Measurements from ENCODE around the gene INHBC.
A peak's percentile ranks its signal among the peaks of the same experiment; 100 is the strongest.

INHBC gene

DNA sequence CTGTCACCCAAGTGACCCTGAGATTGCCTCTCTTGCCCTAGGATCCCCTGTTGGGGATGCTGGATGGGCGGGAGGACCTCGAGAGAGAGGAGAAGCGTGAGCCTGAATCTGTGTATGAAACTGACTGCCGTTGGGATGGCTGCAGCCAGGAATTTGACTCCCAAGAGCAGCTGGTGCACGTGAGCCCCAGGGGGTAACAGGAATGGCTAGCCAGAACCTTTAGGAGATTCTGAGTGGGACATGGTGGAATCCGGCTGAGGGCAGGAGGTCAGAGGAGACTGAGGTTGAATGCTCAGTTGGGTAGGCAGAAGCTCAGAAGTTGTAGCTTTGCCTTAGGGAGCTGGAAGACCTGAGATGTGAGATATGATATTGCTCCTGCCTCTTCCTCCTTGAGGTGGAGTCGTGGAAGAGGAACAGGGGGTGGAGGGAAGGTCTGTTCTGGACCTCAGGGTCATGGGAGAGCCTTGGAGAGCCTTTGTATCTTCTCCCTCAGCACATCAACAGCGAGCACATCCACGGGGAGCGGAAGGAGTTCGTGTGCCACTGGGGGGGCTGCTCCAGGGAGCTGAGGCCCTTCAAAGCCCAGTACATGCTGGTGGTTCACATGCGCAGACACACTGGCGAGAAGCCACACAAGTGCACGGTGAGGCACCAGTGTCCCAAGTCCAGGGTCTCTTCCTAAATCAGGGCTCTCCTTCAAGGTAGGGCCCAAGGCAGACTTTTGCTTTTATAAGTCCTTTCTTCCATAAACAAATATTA is 31.3 kb downstream of the INHBC start:
- DNase-seq = no peak

- no peak for DNase-seq
Measured at GRCh38 chr12:57467212-57467874, 32.8 kb downstream of the INHBC start.

DNA sequence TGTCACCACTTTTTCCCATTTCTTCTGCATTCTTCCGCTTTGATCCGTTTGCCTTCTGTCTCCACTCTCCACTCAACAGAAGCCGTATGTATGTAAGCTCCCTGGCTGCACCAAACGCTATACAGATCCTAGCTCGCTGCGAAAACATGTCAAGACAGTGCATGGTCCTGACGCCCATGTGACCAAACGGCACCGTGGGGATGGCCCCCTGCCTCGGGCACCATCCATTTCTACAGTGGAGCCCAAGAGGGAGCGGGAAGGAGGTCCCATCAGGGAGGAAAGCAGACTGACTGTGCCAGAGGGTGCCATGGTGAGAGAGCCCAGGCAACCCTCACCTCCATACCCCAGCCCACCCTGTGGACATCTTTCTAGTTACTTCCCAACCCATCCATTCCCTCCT is 33.3 kb downstream of the INHBC start:
- no peak for DNase-seq

- no peak for DNase-seq
Measured at GRCh38 chr12:57469296-57470164, 34.9 kb downstream of the INHBC start.

GRCh38 chr12:57470286-57470969 is 35.8 kb downstream of the INHBC start:
- no peak for DNase-seq

GRCh38 chr12:57470970-57471656 is 36.5 kb downstream of the INHBC start:
- DNase-seq = no peak

- DNase-seq = no peak
Measured at GRCh38 chr12:57471661-57472060, 37.1 kb downstream of the INHBC start.

GRCh38 chr12:57472391-57472790 is 37.8 kb downstream of the INHBC start:
- DNase-seq = no peak

DNA sequence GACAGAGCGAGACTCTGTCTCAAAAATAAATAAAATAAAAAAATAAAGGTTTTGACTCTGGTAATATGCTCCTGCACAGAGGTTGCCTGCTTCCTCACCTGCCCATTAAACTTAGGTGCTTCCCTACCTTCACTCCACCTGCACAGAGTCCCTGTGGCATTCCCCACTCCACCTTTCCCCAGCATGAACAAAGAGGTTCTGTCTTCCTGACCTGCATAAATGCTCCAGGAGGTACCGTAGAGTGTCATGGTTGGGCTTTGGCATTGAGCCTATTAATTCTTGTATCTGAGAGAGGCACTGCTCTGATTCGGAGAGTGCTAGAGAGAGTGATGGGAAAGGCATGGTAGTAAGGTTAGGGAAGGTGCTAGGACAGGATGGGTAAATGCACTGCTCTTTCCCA is 38.8 kb downstream of the INHBC start:
- no peak for DNase-seq

DNA sequence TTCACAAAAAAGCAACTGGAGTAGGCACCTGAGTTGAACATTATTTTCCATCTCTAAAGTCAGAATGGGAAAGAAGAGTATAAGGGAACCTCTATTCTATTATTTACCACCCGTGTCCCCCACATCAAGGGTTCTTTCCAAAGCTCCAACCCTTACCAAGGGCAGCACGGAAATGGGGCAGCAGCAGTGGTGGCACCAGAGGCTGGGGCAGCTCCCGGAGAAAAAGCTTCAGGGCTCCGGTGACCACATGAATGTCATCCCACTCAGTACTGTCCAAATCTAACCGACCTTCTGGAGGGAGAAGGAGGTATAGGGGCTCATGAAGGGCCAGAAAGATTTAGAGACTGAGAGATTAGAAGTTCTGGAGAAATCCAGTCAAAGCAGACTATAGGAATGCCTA is 39.3 kb downstream of the INHBC start:
- DNase-seq = no peak

DNA sequence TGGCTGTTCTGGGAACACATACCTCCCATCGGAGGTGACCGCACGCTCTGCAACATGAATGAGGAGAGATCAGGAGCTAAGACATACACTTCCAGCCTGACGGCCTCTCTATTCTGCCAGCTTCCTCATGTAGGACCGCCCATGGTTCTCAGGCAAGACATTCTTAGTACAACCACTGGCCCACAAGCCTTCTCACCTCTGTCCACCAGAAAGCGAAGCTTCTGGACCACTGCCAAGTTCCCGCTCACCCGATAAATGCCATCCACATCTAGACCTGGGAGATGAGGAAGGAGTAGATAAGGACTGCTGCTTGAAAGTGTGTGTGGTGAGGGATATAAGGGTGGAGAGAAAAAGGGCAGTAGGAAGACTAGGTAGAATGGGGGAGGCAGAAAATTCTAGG is 39.8 kb downstream of the INHBC start:
- DNase-seq = no peak

- DNase-seq = no peak
Measured at GRCh38 chr12:57474862-57475261, 40.3 kb downstream of the INHBC start.

GRCh38 chr12:57475271-57476161 is 40.9 kb downstream of the INHBC start:
- peak in 6 of 58 donors; percentile 2 to 25 (median 12) for DNase-seq

- DNase-seq = no peak
Measured at GRCh38 chr12:57476162-57476992, 41.8 kb downstream of the INHBC start.

- no peak for DNase-seq
Measured at GRCh38 chr12:57476993-57477709, 42.6 kb downstream of the INHBC start.

DNA sequence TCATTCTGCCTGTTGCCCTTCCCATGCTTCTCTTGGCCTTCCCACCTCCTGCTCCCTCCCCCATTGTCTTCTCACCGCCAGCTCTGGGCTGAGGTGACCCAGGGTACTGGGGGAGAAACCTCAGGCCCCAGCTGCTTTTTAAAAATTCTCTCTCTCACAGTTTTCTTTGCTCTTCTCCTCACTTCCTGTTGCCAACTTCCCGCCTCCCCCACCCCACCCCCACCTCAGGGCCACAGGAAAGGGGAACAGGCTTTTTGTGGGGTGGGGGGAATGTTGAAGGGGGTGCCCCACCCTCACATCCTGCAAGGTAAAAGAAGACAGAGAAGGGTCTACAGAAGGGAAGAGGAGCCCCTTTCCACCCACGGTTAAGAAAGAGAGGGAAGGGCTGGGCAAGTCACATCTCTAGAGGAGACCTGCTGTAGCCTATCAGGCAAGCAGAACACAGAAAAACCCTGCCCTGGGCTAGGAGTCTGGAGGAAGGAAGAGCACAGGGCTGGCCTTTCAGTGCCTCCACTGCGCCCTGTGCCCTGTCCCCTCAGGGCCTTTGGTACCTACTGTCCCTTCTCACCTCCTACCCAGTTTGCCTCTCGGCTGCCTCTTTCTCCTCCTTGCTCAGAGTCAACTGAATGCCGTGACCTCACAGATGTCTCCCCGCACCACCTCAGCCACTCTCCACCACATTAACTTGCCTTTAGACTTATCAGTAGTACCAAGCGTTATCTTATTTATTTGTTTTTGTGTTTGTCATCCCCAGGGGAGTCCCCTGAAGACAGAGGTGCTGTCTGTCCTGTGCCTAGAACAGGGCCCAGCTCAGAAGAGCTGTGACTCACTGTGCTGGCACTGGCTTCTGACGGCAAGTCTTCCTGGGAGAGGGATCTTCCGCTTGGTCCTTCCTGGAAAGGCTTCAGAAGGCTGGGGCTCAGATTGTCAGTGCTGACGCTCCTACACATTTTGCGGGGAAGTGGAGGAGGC is 43.4 kb downstream of the INHBC start:
- peak in 3 of 58 donors; percentile 5 to 19 (median 7) for DNase-seq

- DNase-seq = no peak
Measured at GRCh38 chr12:57479043-57479375, 44.4 kb downstream of the INHBC start.
